ENCODE measurements around the gene OR8B12.

Gene OR8B12

GRCh38 chr11:124543554-124543953 is at the start of gene OR8B12:
TSS of gene OR8B12 (minus strand) at chr11:124543654. CDS start at chr11:124543654, 0 bp downstream.
- DNase-seq (ENCODE audit: low read depth): no peak

- DNase-seq (ENCODE audit: low read depth): no peak
These were observed 49.2 kb upstream of the OR8B12 start for GRCh38 chr11:124592627-124593026.

- no peak for DNase-seq (ENCODE audit: low read depth)
These were observed 48.0 kb upstream of the OR8B12 start for GRCh38 chr11:124591430-124591829.

GRCh38 chr11:124586238-124586860 is 42.9 kb upstream of the OR8B12 start:
- peak; percentile 45 for DNase-seq (ENCODE audit: low read depth)

- DNase-seq (ENCODE audit: low read depth): no peak
These were observed 41.4 kb upstream of the OR8B12 start for GRCh38 chr11:124584681-124585372.

GRCh38 chr11:124583781-124584180 is 40.3 kb upstream of the OR8B12 start:
- DNase-seq (ENCODE audit: low read depth): no peak

GRCh38 chr11:124582565-124582964 is 39.1 kb upstream of the OR8B12 start:
- DNase-seq (ENCODE audit: low read depth): no peak

- DNase-seq (ENCODE audit: low read depth): no peak
These were observed 38.4 kb upstream of the OR8B12 start for GRCh38 chr11:124581817-124582216.

- no peak for DNase-seq (ENCODE audit: low read depth)
These were observed 35.3 kb upstream of the OR8B12 start for GRCh38 chr11:124578761-124579160.

GRCh38 chr11:124577716-124578427 is 34.4 kb upstream of the OR8B12 start:
- DNase-seq (ENCODE audit: low read depth): no peak

- DNase-seq (ENCODE audit: low read depth): no peak
These were observed 26.7 kb upstream of the OR8B12 start for GRCh38 chr11:124570160-124570559.

- DNase-seq (ENCODE audit: low read depth): no peak
These were observed 26.2 kb upstream of the OR8B12 start, which contains the start of gene OR8A1 for GRCh38 chr11:124569697-124570096. TSS of gene OR8A1 (plus strand) at chr11:124569997. CDS start at chr11:124570120, 123 bp downstream.

GRCh38 chr11:124556828-124557227 is 13.4 kb upstream of the OR8B12 start:
- DNase-seq (ENCODE audit: low read depth): no peak

GRCh38 chr11:124551987-124552386 is 8.5 kb upstream of the OR8B12 start:
- no peak for DNase-seq (ENCODE audit: low read depth)

GRCh38 chr11:124551189-124551588 is 7.7 kb upstream of the OR8B12 start:
- DNase-seq (ENCODE audit: low read depth): no peak

GRCh38 chr11:124543145-124543544 is 309 bp downstream of the OR8B12 start:
- DNase-seq (ENCODE audit: low read depth): no peak

GRCh38 chr11:124541204-124541603 is 2.2 kb downstream of the OR8B12 start:
- DNase-seq (ENCODE audit: low read depth): no peak

GRCh38 chr11:124538019-124538418 is 5.4 kb downstream of the OR8B12 start:
- peak; percentile 31 for DNase-seq (ENCODE audit: low read depth)

GRCh38 chr11:124536520-124536919 is 6.9 kb downstream of the OR8B12 start:
- peak; percentile 7 for DNase-seq (ENCODE audit: low read depth)

GRCh38 chr11:124535552-124536232 is 7.8 kb downstream of the OR8B12 start:
- DNase-seq (ENCODE audit: low read depth): no peak

GRCh38 chr11:124534051-124534450 is 9.4 kb downstream of the OR8B12 start:
- DNase-seq (ENCODE audit: low read depth): no peak

- DNase-seq (ENCODE audit: low read depth): no peak
These were observed 9.8 kb downstream of the OR8B12 start for GRCh38 chr11:124533626-124534025.

GRCh38 chr11:124520550-124520854 is 23.0 kb downstream of the OR8B12 start:
- no peak for DNase-seq (ENCODE audit: low read depth)

Measured in fibroblast of gingiva (primary cell).